Calu3 (cell line): ENCODE results near the gene AOC1. TPM values are rescaled to one million over a fixed set of nuclear protein-coding genes. Genes with fewer than 3 reads are reported as not detected.

Experiments
- BruUV-seq: library from RNA; stranded (reverse); fragments of 400-500 nt; replicated peaks from 2 replicates; lab custom pipeline; 2021; lab: Mats Ljungman, UMichigan
- CTCF ChIA-PET: fragments of 300-600 bp; sonication (Branson Sonifier 250); formaldehyde crosslinking; loops from one replicate; lab custom pipeline; 2022; ENCODE audit warnings: antibody characterized with exemption; lab: Charles Lee
- DNase-seq: peaks from one replicate; pipeline ENCODE4 v3.0.0; 2022
- H3K27ac Mint-ChIP-seq: one replicate; pipeline ENCODE4 v1.8.0; 2022; ENCODE audit warnings: mixed read lengths; ENCODE audit not compliant: unreplicated experiment
- H3K27me3 Mint-ChIP-seq: one replicate; pipeline ENCODE4 v1.8.0; 2022; ENCODE audit warnings: mixed read lengths; ENCODE audit not compliant: unreplicated experiment
- H3K36me3 Mint-ChIP-seq: one replicate; pipeline ENCODE4 v1.8.0; 2022; ENCODE audit warnings: mild to moderate bottlenecking, moderate library complexity, mixed read lengths; ENCODE audit not compliant: insufficient read depth, unreplicated experiment
- H3K4me1 Mint-ChIP-seq: one replicate; pipeline ENCODE4 v1.8.0; 2022; ENCODE audit warnings: mild to moderate bottlenecking, low read depth, mixed read lengths; ENCODE audit not compliant: unreplicated experiment
- H3K4me3 Mint-ChIP-seq: one replicate; pipeline ENCODE4 v1.8.0; 2022; ENCODE audit warnings: mild to moderate bottlenecking, low read depth, moderate library complexity, mixed read lengths; ENCODE audit not compliant: unreplicated experiment
- H3K9me3 Mint-ChIP-seq: one replicate; pipeline ENCODE4 v1.8.0; 2022; ENCODE audit warnings: low read depth, mixed read lengths; ENCODE audit not compliant: unreplicated experiment
- CTCF ChIP-seq: fragments of 200-600 bp; IDR thresholded peaks from one replicate; pipeline ENCODE4 v1.8.0; 2022; ENCODE audit warnings: antibody characterized with exemption; ENCODE audit not compliant: unreplicated experiment
- intact Hi-C: fragments of 100-400 bp; cut with micrococcal nuclease; formaldehyde crosslinking; loops from one replicate; pipeline ENCODE4 v1.10.0; 2022; ENCODE audit not compliant: unreplicated experiment
- total RNA-seq: library from RNA; stranded (reverse); gene quantifications from 2 replicates; pipeline ENCODE4 v1.2.3, GENCODE V29; 2022

Gene AOC1
- total RNA-seq, 1 experiment from 2014 or later = 1.2 TPM

GRCh38 chr7:150829426-150829825 lies 22.9 kb upstream of the AOC1 start:
- CTCF ChIA-PET = no interaction called here
- Mint-ChIP-seq H3K4me3 (no peak overlapping the region), H3K27me3 (peaks cover 14% of the 10 kb centered on the region), H3K36me3 (no peaks in the 10 kb centered on the region), H3K9me3 (no peaks in the 10 kb centered on the region), H3K27ac (no peak overlapping the region), H3K4me1 (peaks cover 8% of the 10 kb centered on the region)
- no peak for DNase-seq
- intact Hi-C loops = no loop called here
- TF ChIP-seq CTCF = no peak
- BruUV-seq = no TSS peak

- TF ChIP-seq CTCF = no peak
- Mint-ChIP-seq H3K4me3 (no peak overlapping the region), H3K9me3 (no peaks in the 10 kb centered on the region), H3K27me3 (peaks cover 14% of the 10 kb centered on the region), H3K27ac (no peak overlapping the region), H3K4me1 (peaks cover 8% of the 10 kb centered on the region), H3K36me3 (no peaks in the 10 kb centered on the region)
- intact Hi-C loops = no loop called here
- CTCF ChIA-PET = no interaction called here
- DNase-seq = no peak
- no TSS peak for BruUV-seq
Measured at GRCh38 chr7:150830937-150831336, 21.4 kb upstream of the AOC1 start.

- CTCF ChIA-PET = interaction anchor here (0.6 kb wide), 1 partner anchor 745 kb away, joined by 3 read pairs; no protein-coding TSS in a partner anchor
- no peak for DNase-seq
- Mint-ChIP-seq H3K27ac (no peak overlapping the region), H3K4me1 (peaks cover 8% of the 10 kb centered on the region), H3K36me3 (no peaks in the 10 kb centered on the region), H3K4me3 (no peak overlapping the region), H3K27me3 (peaks cover 14% of the 10 kb centered on the region), H3K9me3 (no peaks in the 10 kb centered on the region)
- intact Hi-C loops = no loop called here
- no peak for TF ChIP-seq CTCF
- no TSS peak for BruUV-seq
Measured at GRCh38 chr7:150831851-150832250, 20.5 kb upstream of the AOC1 start.

GRCh38 chr7:150835019-150835418 lies 17.3 kb upstream of the AOC1 start:
- no peaks in the 10 kb centered on the region for H3K9me3 Mint-ChIP-seq
- peaks cover 7% of the 10 kb centered on the region for H3K27me3 Mint-ChIP-seq
- H3K4me3 Mint-ChIP-seq = no peak overlapping the region
- H3K27ac Mint-ChIP-seq = no peak overlapping the region
- no peak for DNase-seq
- intact Hi-C loops = no loop called here
- CTCF ChIA-PET = interaction anchor here (0.6 kb wide), 1 partner anchor 159 kb away, joined by 3 read pairs; no protein-coding TSS in a partner anchor
- H3K4me1 Mint-ChIP-seq = peaks cover 8% of the 10 kb centered on the region
- no peak for TF ChIP-seq CTCF
- no peaks in the 10 kb centered on the region for H3K36me3 Mint-ChIP-seq
- no TSS peak for BruUV-seq
